Forelimb muscle (tissue), 1 donor: ENCODE data around the gene SMOC2. TPM values are rescaled to one million over a fixed set of nuclear protein-coding genes. Genes with fewer than 3 reads are reported as not detected.

ENCODE experiments used
- DNase-seq: peaks from one replicate; pipeline ENCODE4 v3.0.0-alpha.2; 2013; ENCODE audit warnings: low read depth
- polyA plus RNA-seq: library from polyadenylated mRNA; unstranded; fragments of 120-200 nt; gene quantifications from one replicate; pipeline ENCODE4 v1.2.1, GENCODE V29; 2013; ENCODE audit not compliant: insufficient read length

The SMOC2 gene
- polyA plus RNA-seq, 1 donor, result 74.8 TPM

GRCh38 chr6:168516944-168517741 is 76.2 kb downstream of the SMOC2 start:
- no peak for DNase-seq

- no peak for DNase-seq
These were observed 76.9 kb downstream of the SMOC2 start for GRCh38 chr6:168517742-168518347.

- no peak for DNase-seq
These were observed 77.4 kb downstream of the SMOC2 start for GRCh38 chr6:168518348-168518745.

- DNase-seq, result no peak
These were observed 77.9 kb downstream of the SMOC2 start for GRCh38 chr6:168518867-168519266.

- no peak for DNase-seq
These were observed 79.2 kb downstream of the SMOC2 start for GRCh38 chr6:168520233-168520632.

GRCh38 chr6:168524571-168525001 is 83.6 kb downstream of the SMOC2 start:
- DNase-seq, result no peak

- no peak for DNase-seq
These were observed 84.1 kb downstream of the SMOC2 start for GRCh38 chr6:168525114-168525513.

GRCh38 chr6:168525926-168526630 is 85.1 kb downstream of the SMOC2 start:
- DNase-seq, result no peak

GRCh38 chr6:168526841-168527281 is 85.9 kb downstream of the SMOC2 start:
- DNase-seq, result no peak

- DNase-seq, result no peak
These were observed 86.6 kb downstream of the SMOC2 start for GRCh38 chr6:168527451-168528210.

GRCh38 chr6:168528474-168529095 is 87.6 kb downstream of the SMOC2 start:
- DNase-seq, result no peak

GRCh38 chr6:168529214-168529613 is 88.2 kb downstream of the SMOC2 start:
- no peak for DNase-seq

- no peak for DNase-seq
These were observed 89.7 kb downstream of the SMOC2 start for GRCh38 chr6:168530653-168531071.

GRCh38 chr6:168532070-168532469 is 91.1 kb downstream of the SMOC2 start:
- DNase-seq, result no peak

GRCh38 chr6:168533414-168533813 is 92.4 kb downstream of the SMOC2 start:
- DNase-seq, result no peak

- no peak for DNase-seq
These were observed 93.3 kb downstream of the SMOC2 start for GRCh38 chr6:168534265-168534664.

GRCh38 chr6:168535711-168536110 is 94.7 kb downstream of the SMOC2 start:
- DNase-seq, result no peak

- DNase-seq, result no peak
These were observed 95.2 kb downstream of the SMOC2 start for GRCh38 chr6:168536196-168536595.

- no peak for DNase-seq
These were observed 95.9 kb downstream of the SMOC2 start for GRCh38 chr6:168536665-168537539.

- no peak for DNase-seq
These were observed 96.5 kb downstream of the SMOC2 start for GRCh38 chr6:168537540-168537884.
